Activated naive CD4-positive, alpha-beta T cell treated with anti-CD3 and anti-CD28 coated beads, Interleukin-2, amount 50 U/mL, for 72 hours (primary cell): ENCODE data around the gene OSGIN1. TPM values are rescaled to one million over a fixed set of nuclear protein-coding genes. Genes with fewer than 3 reads are reported as not detected.

Source experiments
- ATAC-seq, 2 donors: fragments of 150-1000 bp; cut with Tn5 transposase; 2 replicates each; pipeline ENCODE4 v1.10.0; 2021; ENCODE audit warnings: mild to moderate bottlenecking in 2 of 2, moderate library complexity in 2 of 2
- DNase-seq, 2 donors: peaks; one replicate each; pipeline ENCODE4 v3.0.0; 2021 to 2022; ENCODE audit warnings: low spot score in 2 of 2
- H3K27ac Mint-ChIP-seq, 2 donors: one replicate each; pipeline ENCODE4 v1.8.0; 2022; ENCODE audit warnings: mild to moderate bottlenecking in 2 of 2, mixed read lengths in 2 of 2
- H3K36me3 Mint-ChIP-seq, 2 donors: one replicate each; pipeline ENCODE4 v1.8.0; 2022; ENCODE audit warnings: mixed read lengths in 2 of 2
- H3K9me3 Mint-ChIP-seq, 2 donors: one replicate each; pipeline ENCODE4 v1.8.0; 2022; ENCODE audit warnings: mixed read lengths in 2 of 2
- total RNA-seq, 2 donors: library from RNA; stranded (reverse); gene quantifications; one replicate each; pipeline ENCODE4 v1.2.3, GENCODE V29; 2022

Gene OSGIN1
- total RNA-seq, 2 donors from 2014 or later = 0.49 to 0.87 TPM

DNA sequence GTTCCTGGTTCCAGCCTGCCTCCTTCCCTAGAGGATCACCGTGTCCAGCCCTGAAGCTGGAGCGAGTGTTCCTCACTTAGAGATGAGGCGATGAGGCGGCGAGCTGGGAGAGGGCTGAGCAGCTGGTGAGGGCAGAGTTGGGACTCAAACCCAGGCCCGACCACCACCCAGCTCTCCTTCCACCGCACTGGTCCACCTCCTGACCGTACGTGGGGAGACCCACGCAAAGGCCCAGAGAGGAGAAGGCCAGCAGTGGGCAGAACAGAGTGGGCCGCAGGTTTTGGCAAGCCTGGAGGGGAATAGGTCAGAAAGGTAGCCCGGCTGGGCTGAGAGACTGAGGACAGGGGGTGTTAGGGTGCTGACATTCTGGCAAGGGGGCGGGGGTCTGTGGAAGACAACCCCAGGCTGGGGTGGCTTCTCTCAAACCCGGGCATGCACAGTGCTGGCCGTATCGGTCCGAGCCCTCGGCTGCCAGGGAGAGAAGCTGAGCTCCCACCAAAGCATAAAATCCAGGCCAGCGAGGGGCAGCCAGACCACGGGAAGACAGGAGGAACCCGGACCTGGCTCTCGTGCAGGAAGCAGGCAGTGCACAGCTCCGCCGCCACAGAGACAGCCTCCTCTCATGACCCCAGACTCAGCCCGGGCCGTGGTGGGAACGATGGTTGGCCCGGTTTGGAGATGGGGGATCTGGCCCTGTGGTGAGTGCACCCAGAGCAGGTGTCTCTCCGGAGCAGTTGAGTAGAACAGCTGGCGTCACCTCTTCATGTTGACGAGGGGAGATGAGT, 29.3 kb upstream of the OSGIN1 start:
- ATAC-seq (no peak), DNase-seq (no peak)
- Mint-ChIP-seq H3K9me3 (peaks cover 0 to 5% of the 10 kb centered on the region in 2 donors), H3K27ac (peak overlapping the region in 1 of 2 donors; percentile 65), H3K36me3 (peaks cover 7 to 9% of the 10 kb centered on the region in 2 donors)

DNA sequence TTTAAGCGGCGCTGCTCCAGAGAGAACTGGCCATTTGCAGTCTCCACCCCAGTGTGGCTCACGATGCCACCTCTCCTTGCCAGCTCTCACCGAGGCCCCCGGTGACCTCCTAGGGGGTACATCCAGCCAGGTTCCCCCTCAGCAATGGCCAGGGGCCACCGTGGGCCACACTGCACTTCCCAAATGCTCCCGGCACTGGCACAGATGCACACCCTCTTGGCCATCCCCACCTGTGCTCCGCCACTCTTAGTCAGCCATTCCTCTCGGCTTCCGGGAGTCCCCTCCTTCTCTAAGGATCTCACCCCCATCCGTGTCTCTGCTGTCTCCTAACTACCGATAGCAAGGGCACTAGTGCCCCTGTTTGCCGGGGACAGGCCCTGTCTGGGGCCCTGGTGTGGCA, 28.4 kb upstream of the OSGIN1 start:
- Mint-ChIP-seq H3K9me3 (no peaks in the 10 kb centered on the region), H3K36me3 (peaks cover 0 to under 1% of the 10 kb centered on the region in 2 donors), H3K27ac (no peak overlapping the region)
- DNase-seq (no peak), ATAC-seq (no peak)

DNA sequence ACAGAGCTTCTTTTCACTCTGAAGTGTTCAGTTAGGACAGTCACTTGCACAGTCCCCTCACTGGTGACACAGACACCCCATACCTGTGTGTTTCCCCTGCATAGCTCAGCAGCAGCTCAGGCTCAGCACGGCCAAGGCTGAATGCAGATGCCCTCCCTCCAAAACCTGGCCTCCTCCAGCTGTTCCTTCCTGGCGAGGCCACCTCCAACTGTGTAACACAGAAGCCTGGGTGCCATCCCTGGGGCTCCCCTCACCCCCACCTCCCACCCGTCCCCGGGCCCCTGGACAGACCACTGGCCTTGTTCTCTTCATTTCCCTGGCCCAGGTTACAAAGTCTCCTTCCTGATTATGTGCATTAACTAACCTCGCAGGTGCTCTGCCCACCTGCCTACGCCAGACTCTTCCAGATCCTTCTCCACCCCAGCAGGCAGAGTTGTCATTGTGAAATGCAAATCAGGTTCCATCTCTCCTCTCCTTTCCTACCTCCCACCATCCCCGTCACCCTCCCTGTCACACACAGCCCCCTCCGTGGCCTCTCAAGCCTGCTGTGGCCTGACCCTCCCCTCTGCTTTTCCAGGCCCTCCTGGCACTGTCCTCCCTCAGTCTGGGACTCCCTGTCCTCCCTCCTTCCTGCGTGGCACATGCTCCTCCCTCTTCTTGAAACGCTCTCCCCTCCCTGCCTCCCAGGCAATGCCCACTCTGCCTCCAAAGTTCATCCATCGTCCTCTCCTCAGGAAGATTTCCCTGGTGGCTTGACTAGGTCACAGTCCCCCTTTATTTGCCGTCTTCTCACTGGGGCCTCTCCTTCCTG, 27.7 kb upstream of the OSGIN1 start:
- no peak for DNase-seq
- no peaks in the 10 kb centered on the region for H3K9me3 Mint-ChIP-seq
- peak overlapping the region in 1 of 2 donors; percentile 30 for H3K27ac Mint-ChIP-seq
- no peak for ATAC-seq
- no peaks in the 10 kb centered on the region for H3K36me3 Mint-ChIP-seq

DNA sequence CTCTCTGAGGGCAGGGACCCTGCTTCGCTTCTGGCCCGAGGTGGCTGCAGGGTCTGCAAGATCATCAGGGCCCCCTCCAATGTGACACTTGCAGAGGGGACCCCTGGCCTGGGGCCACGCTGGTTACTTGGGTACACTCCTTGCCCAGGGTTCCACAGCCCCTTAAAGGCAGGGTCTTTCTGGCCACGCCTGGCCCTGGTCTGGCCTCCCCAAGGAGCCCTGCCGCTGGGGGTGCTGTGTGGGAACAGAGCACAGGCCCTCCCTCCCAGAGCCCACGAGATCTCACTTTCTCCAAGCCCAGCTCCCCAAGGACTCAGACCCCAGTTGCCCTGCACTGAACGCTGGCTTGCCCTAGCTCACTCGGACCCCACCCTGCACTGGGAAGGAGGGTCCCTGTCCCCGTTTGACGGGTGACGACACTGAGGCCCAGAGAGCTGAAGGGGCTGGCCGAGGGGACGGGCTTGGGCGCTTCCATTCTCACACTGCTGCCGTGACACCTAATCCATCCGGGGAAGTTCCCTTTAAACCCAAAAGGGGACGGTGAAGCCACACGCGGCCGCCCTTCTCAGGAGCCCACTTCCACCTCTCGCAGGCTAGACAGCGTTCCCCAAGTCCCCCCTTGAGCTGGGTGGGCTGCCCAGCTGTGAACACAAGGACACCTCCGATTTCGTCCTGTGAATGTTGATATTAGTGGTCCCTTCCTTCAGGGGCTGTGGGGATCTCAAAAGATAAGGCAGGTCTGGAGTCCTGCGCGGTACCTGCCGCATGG, 26.9 kb upstream of the OSGIN1 start:
- peak in 1 of 2 donors; percentile 23 for ATAC-seq
- H3K9me3 Mint-ChIP-seq = no peaks in the 10 kb centered on the region
- H3K27ac Mint-ChIP-seq = no peak overlapping the region
- DNase-seq = no peak
- no peaks in the 10 kb centered on the region for H3K36me3 Mint-ChIP-seq

DNA sequence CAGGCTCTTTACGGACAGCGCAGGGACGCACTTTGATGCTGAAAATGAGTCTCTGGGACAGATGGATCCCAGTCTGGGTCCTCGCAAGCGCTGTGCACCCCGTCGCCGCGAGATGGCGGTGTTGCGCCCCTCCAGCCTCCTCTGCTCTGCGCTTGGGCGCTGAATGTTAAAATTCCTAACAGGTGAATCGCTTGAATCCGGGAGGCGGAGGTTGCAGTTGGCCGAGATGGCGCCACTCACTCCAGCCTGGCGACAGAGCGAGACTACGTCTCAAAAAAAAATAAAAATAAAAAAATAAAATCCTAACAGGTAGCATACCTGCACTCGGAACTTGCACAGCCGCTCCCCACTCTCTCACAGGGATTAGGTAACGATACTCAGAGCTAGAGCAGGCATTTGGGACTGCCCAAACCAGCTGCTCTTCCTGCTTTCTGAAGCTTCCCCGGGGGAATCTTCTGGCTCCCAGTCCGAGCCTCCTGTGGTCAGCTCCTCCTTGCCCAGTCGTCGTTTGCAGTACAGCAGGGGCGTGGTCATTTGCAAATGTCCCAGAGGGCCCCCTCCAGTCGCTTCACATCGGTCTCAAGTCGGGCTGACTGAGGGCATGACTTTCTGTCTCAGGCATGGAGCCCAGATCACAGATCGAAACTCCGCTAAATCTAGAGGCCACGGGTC, 26.2 kb upstream of the OSGIN1 start:
- Mint-ChIP-seq H3K27ac (no peak overlapping the region), H3K36me3 (no peaks in the 10 kb centered on the region), H3K9me3 (no peaks in the 10 kb centered on the region)
- DNase-seq = peak in 1 of 2 donors; percentile 79
- peak; percentile 80 to 82 for ATAC-seq

DNA sequence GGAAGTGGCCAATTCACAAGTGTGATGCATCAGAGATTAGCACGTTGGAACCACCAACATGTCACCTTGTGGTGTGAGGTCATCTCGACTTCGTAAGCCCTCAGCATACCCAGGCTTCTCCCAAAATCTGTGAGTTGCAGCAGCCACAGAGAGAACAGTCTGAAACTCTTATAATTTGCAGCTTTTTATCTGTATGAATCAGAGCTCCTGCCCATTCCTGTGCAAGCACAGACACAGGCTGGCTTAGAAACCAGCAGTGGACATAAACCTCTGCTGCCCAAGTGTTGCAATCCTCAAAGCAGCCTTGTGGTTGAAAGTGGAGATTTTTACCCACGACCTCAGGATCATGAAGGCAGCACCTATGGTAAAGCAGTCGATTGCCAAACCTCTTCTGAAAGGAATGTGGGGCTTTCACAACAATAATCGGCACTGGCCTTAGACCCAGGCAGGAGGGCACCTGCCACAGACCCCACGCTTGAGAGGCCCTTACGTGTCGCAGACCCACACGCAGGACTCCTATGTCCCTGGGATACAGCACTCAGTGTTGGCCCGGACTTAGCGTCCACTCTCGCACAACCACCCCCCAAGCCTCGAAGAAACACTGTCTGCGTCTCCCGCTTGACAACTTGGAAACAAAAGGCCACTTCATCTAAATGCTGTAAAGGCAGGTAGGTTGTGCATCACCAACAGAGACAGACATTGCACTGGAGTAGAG, 24.5 kb upstream of the OSGIN1 start:
- no peak for DNase-seq
- ATAC-seq = peak in 1 of 2 donors; percentile 20
- H3K9me3 Mint-ChIP-seq = no peaks in the 10 kb centered on the region
- no peaks in the 10 kb centered on the region for H3K36me3 Mint-ChIP-seq
- H3K27ac Mint-ChIP-seq = no peak overlapping the region

DNA sequence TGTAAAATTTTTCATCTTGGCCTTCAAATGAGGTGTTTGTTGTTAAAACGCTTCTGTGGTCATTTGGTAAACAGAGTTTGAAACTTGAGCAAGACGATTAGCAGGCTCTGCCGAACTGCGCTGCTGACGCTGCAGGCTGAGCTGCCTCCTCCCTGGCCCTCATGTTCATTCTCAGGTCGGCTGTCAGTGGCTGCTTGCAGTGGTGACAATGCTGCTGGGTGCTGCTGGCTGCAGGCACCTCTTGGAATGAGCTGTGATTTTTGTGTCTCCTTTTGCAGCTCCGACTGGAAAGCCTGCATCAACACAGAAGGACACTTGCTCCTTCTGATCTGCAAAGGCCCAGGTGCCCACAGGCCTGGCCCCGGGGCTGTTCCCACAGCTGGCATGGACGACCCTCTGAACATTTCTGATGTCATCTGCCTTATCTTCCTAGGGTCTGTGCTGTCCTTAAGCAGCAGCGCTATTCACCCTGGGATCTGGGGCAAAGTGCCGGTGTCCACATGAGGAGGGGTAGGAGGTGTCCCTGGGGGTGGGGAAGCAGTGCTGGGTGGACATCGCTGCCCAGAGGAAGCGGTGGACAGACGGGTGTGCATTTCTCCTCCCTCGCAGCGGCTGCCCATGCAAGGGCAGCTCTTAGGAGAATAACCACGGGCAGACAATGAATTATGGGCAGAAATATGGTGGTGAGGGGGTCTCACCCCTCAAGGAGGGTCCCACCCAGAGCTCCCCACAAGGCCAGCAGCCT, 23.1 kb upstream of the OSGIN1 start:
- Mint-ChIP-seq H3K27ac (no peak overlapping the region), H3K36me3 (no peaks in the 10 kb centered on the region), H3K9me3 (no peaks in the 10 kb centered on the region)
- DNase-seq (no peak), ATAC-seq (no peak)

DNA sequence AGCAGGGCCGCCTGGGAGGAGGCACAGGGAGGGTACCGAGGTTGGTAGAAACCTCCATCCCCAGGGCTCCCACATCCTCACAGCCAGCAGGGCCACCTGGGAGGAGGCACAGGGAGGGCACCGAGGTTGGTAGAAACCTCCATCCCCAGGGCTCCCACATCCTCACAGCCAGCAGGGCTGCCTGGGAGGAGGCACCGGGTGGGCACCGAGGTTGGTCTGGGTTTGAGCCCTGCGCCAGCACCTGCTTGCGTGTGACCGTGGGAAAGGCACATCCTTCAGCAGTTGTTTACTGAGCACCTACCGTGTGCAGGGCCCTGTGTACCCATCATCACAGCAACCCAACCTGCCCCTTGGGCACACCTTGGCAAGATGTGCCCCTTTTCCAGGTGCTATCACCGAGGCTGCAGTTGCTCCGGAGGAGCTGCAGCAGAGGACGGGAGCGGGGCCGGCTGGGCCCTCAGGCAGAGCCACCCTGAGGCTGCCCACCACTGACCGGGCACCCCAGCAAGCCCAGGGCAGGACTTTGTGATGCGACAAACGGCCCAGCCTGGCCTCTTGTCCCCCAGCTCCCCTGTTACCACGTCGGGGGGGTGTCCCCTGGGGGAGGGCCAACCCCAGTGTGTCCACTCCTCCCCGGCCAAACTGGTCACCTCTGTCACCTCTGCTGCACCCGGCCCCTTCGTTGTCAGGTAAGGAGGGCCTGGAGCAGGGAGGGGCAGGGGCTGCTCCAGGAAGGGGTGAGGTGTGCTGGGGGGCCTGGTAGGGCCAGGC, 22.1 kb upstream of the OSGIN1 start:
- DNase-seq (no peak), ATAC-seq (no peak)
- H3K27ac Mint-ChIP-seq = no peak overlapping the region
- H3K36me3 Mint-ChIP-seq = no peaks in the 10 kb centered on the region
- no peaks in the 10 kb centered on the region for H3K9me3 Mint-ChIP-seq

DNA sequence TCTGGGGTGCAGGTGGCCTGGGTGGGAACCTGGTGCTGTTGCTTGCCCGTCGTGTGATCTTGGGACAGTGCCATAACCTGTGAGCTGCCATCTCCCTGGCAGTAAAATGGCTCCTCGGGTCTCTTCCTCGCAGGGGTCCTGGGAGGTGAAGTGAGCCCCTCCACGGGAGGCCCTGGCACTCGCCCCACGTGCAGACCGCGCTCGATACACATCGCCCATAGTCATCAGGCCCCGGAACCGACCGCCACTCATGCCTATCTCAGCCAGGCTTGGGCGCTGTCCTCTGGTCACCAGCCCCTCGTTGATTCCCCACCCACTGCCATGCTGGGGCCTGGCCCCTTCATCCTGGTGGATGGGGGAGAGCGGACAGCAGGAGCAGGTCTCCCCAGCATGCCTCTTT, 21.5 kb upstream of the OSGIN1 start:
- no peak overlapping the region for H3K27ac Mint-ChIP-seq
- DNase-seq (no peak), ATAC-seq (no peak)
- H3K36me3 Mint-ChIP-seq = no peaks in the 10 kb centered on the region
- H3K9me3 Mint-ChIP-seq = no peaks in the 10 kb centered on the region

DNA sequence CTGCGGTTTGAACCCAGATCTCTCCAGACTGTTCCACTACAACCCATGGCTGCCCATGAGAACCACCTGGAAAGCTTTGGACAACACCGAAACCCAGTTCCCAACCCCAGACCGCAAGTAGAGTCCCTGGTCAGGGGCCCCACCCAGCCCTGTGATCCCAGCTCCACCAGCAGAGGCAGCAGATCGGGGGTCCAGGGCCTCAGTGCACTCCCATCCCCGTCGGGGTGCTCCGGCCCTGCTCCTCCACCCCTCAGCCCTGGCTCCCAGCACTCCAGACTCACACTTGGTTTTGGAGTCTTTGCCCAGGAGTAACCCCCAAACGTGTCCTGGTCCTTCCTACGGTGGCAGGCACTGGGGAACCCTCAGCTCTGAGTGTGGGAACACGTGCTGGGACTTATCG, 20.7 kb upstream of the OSGIN1 start:
- no peak for ATAC-seq
- Mint-ChIP-seq H3K27ac (no peak overlapping the region), H3K9me3 (no peaks in the 10 kb centered on the region), H3K36me3 (no peaks in the 10 kb centered on the region)
- no peak for DNase-seq

DNA sequence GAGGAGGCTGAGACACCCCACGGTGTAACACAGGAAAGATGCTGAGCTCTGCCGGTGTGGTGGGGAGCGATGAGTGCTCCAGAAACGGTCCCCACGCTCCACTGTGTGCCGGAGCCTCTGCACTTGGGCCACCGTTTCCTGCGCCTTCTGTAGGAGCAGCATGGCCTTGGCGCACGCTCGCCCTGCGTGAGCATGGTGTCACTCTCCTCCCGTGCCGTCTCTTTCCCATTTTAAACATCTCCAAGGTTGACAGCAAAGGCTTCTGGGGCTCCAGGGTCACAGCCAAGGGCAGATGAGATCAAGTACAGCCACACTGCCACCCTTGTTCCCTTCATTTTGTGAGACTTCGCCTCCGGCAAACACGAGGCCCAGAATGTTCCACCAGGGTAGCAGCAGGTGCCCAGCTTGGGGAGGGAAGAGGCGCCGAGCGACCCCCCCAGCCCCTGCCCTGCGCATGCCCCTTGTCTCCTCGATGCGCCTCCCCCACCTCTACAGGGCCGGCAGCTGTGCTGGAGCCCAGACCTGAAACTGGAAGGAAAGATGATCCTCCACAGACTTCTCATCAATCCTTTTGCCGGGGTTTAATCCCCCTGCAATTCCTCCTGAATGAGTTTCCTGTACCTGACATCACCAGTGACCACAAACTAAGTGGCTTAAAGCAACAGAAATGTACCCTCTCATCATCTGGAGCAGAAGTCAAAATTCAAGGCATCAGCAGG, 19.9 kb upstream of the OSGIN1 start:
- Mint-ChIP-seq H3K36me3 (no peaks in the 10 kb centered on the region), H3K9me3 (no peaks in the 10 kb centered on the region), H3K27ac (no peak overlapping the region)
- ATAC-seq (no peak), DNase-seq (no peak)

DNA sequence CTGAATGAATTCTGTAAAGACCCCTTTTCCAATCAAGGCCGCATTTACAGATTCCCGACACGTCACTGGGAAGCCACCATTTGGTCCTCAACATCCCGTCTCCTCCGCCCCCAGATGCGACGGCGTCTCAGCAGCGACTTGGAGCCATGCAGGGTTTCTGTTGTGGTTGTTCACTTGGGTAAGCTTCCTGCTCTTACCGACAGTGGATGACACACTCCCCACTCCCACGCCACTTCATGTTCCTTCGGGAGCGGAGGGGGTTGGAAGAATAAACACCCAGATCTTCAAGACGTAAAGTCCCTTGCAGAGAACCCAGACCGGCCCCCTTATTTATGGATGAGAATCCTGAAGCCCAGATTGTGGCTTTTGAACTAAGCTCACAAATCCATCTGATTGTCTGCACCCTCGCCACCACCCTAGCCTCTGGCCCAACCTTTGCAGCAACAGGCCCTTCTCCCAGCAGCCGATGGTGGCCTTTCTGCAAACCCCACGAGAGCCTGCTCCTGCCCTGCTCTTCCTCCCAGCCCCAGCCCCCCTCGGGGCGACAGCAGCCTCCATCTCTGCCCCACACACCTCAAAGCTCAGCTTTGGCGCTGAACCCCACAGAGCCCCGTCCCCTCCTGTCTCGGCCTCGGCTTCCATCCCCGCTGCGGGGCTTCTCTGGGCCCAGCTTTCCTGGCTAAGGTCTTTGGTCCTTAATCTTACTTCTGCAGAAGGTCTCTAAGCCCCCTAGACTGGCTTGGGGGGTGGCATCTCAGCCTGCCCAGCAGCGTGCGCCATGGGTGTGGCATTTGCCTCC, 19.0 kb upstream of the OSGIN1 start:
- Mint-ChIP-seq H3K9me3 (no peaks in the 10 kb centered on the region), H3K36me3 (no peaks in the 10 kb centered on the region), H3K27ac (peak overlapping the region in 1 of 2 donors; percentile 59)
- DNase-seq (no peak), ATAC-seq (no peak)

DNA sequence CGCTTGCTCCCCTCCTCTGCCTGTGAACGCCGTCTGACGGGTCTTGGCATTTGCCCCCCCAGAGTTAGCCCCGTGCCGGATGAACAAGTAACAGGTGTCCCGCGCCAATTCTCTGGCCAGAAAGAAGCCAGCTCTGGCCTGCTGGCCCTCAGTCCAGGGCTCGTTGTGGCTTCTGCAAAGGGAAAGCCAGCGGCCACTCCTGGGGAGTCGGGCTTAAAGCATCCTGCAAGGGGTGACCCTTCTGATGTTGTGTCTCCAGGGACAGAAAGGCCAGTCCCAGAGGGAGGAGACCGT, 18.4 kb upstream of the OSGIN1 start:
- ATAC-seq = no peak
- no peak for DNase-seq
- no peaks in the 10 kb centered on the region for H3K9me3 Mint-ChIP-seq
- H3K36me3 Mint-ChIP-seq = no peaks in the 10 kb centered on the region
- H3K27ac Mint-ChIP-seq = peak overlapping the region in 1 of 2 donors; percentile 59
